Embryonic facial prominence (tissue), 1 donor: ENCODE data around the gene FIBCD1.

Experiments
- DNase-seq: peaks from one replicate; pipeline ENCODE4 v3.0.0-alpha.2; 2016; ENCODE audit errors: extremely low spot score

FIBCD1 gene

GRCh38 chr9:130880599-130881220, 58.3 kb downstream of the FIBCD1 start:
- no peak for DNase-seq

- DNase-seq = no peak
Measured at GRCh38 chr9:130879863-130880411, 59.1 kb downstream of the FIBCD1 start.

GRCh38 chr9:130878295-130878694, 60.8 kb downstream of the FIBCD1 start:
- no peak for DNase-seq

- DNase-seq = no peak
Measured at GRCh38 chr9:130877300-130877699, 61.7 kb downstream of the FIBCD1 start.

- DNase-seq = no peak
Measured at GRCh38 chr9:130874783-130875182, 64.3 kb downstream of the FIBCD1 start.

GRCh38 chr9:130873966-130874365, 65.1 kb downstream of the FIBCD1 start:
- no peak for DNase-seq

GRCh38 chr9:130872912-130873503, 66.0 kb downstream of the FIBCD1 start:
- no peak for DNase-seq

- no peak for DNase-seq
Measured at GRCh38 chr9:130872508-130872907, 66.5 kb downstream of the FIBCD1 start.

- no peak for DNase-seq
Measured at GRCh38 chr9:130872093-130872492, 67.0 kb downstream of the FIBCD1 start.

- DNase-seq = no peak
Measured at GRCh38 chr9:130871395-130872062, 67.5 kb downstream of the FIBCD1 start.

GRCh38 chr9:130870491-130871381, 68.3 kb downstream of the FIBCD1 start:
- DNase-seq = no peak

GRCh38 chr9:130869250-130869649, 69.8 kb downstream of the FIBCD1 start:
- DNase-seq = no peak

- DNase-seq = no peak
Measured at GRCh38 chr9:130868230-130868629, 70.8 kb downstream of the FIBCD1 start.

GRCh38 chr9:130867556-130867955, 71.5 kb downstream of the FIBCD1 start:
- DNase-seq = no peak

GRCh38 chr9:130866474-130866965, 72.5 kb downstream of the FIBCD1 start:
- no peak for DNase-seq

- DNase-seq = no peak
Measured at GRCh38 chr9:130865921-130866320, 73.1 kb downstream of the FIBCD1 start.

GRCh38 chr9:130864541-130864940, 74.5 kb downstream of the FIBCD1 start:
- DNase-seq = no peak

GRCh38 chr9:130862747-130863146, 76.3 kb downstream of the FIBCD1 start:
- DNase-seq = no peak

GRCh38 chr9:130862217-130862616, 76.8 kb downstream of the FIBCD1 start:
- DNase-seq = no peak

GRCh38 chr9:130861372-130862180, 77.5 kb downstream of the FIBCD1 start:
- DNase-seq = no peak
